WI38 (cell line): ENCODE data around the gene AQP2.
"Not testable (repeated sequence)": the region's sequence is repeated elsewhere in the genome, so short reads cannot be mapped to it uniquely, and the experiment has no call there.

Source experiments
- H3K4me3 ChIP-seq: 2 replicates; pipeline ENCODE4 v1.5.1; 2011; ENCODE audit warnings: low read depth, mild to moderate bottlenecking, control low read depth, low read length
- CTCF ChIP-seq: IDR thresholded peaks from 2 replicates; pipeline ENCODE4 v1.5.1; 2012; ENCODE audit warnings: low read depth, mild to moderate bottlenecking, control low read depth, low read length

Gene AQP2

DNA sequence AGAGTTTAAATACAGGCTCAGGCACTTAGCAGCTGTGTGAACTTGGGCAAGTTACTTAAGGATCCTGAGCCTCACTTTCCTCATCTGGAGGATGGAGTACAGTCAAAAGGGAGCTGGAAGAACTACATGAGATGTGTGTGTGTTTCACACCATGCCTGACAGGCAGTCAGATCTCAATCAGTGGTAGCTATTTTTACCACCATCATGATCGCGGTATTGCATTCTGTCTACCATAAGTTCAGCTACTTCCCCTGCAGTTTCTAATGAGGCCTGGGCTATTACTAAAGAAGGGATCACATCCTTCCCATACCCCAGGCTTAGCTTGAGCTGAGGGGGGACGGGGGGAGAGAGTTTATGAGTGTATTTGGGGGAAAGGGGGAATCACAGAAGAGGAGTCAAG is 29.3 kb downstream of the AQP2 start:
- no peak for TF ChIP-seq CTCF
- H3K4me3 ChIP-seq, result no peak overlapping the region

DNA sequence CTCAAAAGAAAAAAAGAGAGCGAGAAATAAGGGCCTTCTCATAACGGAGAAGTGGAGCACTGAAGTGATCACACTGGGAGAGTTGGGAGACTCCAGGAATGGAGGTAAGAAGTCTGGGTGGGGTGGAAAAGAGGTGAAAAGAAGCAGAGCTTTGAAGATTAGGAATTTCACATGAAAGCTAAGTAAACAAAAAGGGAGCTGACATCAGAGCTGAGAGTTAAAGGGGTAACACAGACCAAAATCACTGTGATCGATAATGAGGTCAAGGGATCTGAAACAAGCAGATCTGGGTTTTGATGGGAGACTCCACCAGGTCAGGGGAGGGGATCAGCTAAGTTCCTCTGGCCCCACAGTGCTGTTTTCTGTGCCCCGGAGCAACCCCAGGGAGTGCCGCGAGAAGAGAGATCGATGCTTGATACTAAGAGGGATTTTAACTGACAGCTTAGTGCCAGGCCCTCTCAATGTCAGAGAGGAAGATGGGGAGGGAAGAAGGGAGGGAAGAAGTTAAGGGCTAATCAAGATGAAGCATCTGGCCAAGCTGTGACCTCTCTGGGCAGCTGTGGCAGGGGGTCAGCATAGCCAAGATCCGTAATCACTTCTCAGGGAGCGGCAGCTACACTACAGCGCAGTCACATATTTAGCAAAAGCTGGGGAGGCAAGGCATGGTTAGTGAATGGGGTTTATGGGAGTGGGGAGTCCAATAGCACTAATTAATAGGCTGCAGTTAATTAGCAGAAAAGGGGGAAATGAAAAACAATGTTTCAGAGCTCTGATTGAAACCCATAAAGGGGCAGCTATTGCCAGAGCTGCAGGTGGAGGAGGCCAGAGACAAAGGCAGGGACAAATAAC is 30.2 kb downstream of the AQP2 start:
- H3K4me3 ChIP-seq, result no peak overlapping the region
- TF ChIP-seq CTCF, result no peak

DNA sequence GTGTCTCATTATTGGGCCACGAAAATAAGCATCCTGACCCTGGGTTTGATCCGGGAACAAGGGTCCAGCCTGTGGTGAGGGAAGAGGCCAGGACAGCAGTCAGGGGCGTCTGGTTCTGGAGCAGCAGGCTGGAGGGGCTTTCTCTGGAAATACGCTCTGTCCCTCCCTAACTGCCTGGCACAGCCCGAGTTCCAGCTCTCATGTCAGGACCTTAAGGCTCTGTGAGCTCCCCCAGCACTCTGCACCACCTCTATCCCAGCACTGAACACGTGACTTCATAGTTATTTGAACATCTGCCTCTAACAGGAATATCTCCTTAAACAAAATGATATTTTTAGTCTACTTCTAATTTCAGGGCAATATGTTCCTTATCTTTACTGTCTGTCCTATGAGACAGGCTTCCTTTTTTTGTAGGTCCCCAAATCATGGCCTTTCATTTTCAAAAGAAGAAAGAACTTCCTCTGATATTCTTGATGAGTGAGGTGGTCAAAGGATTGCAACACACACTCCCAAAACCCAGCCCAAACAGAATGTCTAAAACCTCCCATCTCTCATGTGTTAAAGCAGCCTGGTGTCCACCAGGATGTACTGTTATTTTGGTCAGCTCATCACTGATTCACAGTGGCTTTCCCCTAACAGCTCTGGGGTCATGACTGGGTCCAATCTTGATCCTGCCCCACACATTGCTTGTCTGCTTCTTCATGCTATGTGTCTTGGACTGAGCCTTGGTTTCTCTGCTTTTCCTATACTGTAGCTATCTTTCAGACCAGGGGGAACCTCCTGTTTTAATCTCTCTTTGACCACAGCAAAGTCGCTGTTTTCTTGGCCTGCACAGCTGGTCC is 31.9 kb downstream of the AQP2 start:
- TF ChIP-seq CTCF, result no peak
- H3K4me3 ChIP-seq, result no peak overlapping the region

DNA sequence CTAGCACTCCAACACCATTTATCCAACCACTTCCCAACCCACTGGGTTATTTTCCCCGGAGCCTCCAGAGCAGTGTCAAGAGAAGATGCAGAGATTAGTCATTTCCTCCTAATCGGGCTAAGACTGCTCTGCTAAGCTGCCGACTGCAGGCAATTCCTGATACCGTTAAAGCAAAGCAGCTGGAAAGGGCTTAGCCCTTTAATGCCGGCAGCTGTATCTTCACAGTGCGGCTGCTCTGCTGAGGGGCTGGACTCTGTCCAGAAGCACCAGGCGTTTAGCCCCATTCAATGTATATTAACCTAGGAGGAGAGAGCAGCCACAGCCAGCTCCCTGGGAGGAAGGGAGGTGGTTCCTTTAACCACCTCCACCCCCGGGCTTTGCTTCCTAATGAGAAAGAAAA is 33.4 kb downstream of the AQP2 start:
- H3K4me3 ChIP-seq, result peak overlapping the region; percentile 15; the same call in 1 of the 2 replicates
- TF ChIP-seq CTCF, result no peak

DNA sequence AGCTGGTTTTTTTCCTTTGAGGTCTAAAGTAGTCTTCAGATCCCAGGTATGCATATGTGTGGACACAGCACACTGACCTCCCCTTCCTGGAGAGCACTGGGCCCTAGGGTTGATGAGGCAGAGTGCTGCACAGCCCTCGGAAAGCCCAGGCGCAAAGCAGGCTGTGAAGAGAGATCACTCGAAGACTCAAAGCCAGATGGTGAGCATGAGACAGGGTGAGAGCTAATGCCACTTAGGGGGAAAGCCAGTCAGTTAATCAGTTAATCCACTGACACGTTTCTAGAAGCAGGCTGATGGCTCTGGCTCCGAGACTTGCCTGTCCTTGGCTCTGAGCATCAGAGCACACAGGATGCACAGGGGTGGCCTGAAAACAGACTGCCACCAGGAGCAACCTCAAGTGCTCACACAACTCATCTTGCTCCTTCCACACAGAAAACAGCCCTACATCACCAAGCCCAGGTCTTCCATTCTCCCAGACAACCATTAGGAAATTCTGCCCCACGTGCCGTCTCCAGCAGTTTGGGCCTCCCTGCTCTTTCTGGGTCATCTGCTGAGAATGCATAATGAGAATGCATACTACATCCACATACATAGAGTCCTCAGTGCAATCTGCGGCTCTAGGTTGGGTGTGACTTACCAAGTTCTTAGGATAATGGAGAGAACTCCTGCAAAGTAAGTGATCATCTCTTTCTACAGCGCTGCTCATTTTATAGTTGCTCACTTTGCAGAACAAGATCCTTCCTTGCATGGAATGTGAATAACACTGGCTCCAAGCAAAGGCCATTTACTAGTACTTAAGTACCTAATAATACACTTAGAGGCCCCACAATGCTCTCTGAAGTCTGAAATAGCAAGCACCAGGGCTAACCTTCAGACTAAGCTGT is 34.2 kb downstream of the AQP2 start:
- no peak for TF ChIP-seq CTCF
- H3K4me3 ChIP-seq, result no peak overlapping the region

DNA sequence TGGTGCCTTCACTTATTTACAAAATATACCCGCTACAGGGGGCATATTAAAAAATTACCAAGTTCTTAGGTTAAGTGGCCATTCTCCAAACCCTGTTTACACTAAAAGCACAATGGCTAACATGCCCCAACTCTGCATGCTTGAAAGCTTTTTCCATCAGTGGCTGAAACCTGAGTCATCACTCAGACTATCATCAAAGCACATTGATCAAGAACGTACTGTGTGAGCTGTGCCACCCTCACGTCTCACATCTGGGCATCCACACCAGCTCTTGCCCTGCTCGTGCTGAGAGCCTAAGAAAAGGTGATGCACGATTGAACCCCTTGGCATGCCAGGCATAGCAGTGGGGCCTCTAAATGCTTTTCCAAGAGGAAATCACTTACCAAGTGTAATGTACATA is 35.4 kb downstream of the AQP2 start:
- no peak overlapping the region for H3K4me3 ChIP-seq
- no peak for TF ChIP-seq CTCF

GRCh38 chr12:49986476-49986875 is 35.9 kb downstream of the AQP2 start:
- H3K4me3 ChIP-seq, result not testable (repeated sequence)
